ENCODE data around the gene SH2D3C. TPM values are rescaled to one million over a fixed set of nuclear protein-coding genes. Genes with fewer than 3 reads are reported as not detected.

The SH2D3C gene
- total RNA-seq, 4 donors from 2014 or later: 4.7 to 8.1 (median 5.2) TPM

GRCh38 chr9:127716412-127716811 is 62.1 kb downstream of the SH2D3C start:
- Histone ChIP-seq H3K27ac (peak overlapping the region; percentile 84 to 86 (median 84)), H3K9me3 (no peaks in the 10 kb centered on the region), H3K36me3 (no peaks in the 10 kb centered on the region), H3K4me1 (peaks cover 12 to 14% of the 10 kb centered on the region in 2 donors), H3K27me3 (no peaks in the 10 kb centered on the region), H3K4me3 (peak overlapping the region; percentile 74 to 85 (median 78))
- DNase-seq: no peak
- intact Hi-C loops (cut with DNase I; ENCODE audit: low total_unique reads) (loop anchor here (1.0 kb wide), 1 partner anchor 18 kb away; no protein-coding TSS in a partner anchor), in situ Hi-C loops (cut with MboI; ENCODE audit: low sequenced_read_pairs in 4 of 4) (no loop called here)
- TF ChIP-seq POLR2A (IDR thresholded peaks at IDR 0.05): no peak
- TF ChIP-seq, protein P1, sequence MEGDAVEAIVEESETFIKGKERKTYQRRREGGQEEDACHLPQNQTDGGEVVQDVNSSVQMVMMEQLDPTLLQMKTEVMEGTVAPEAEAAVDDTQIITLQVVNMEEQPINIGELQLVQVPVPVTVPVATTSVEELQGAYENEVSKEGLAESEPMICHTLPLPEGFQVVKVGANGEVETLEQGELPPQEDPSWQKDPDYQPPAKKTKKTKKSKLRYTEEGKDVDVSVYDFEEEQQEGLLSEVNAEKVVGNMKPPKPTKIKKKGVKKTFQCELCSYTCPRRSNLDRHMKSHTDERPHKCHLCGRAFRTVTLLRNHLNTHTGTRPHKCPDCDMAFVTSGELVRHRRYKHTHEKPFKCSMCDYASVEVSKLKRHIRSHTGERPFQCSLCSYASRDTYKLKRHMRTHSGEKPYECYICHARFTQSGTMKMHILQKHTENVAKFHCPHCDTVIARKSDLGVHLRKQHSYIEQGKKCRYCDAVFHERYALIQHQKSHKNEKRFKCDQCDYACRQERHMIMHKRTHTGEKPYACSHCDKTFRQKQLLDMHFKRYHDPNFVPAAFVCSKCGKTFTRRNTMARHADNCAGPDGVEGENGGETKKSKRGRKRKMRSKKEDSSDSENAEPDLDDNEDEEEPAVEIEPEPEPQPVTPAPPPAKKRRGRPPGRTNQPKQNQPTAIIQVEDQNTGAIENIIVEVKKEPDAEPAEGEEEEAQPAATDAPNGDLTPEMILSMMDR (IDR thresholded peaks at IDR 0.05 in 4 of 5, conservative IDR thresholded peaks at IDR 0.05 in 1 of 5): no peak
- no peak for ATAC-seq

DNA sequence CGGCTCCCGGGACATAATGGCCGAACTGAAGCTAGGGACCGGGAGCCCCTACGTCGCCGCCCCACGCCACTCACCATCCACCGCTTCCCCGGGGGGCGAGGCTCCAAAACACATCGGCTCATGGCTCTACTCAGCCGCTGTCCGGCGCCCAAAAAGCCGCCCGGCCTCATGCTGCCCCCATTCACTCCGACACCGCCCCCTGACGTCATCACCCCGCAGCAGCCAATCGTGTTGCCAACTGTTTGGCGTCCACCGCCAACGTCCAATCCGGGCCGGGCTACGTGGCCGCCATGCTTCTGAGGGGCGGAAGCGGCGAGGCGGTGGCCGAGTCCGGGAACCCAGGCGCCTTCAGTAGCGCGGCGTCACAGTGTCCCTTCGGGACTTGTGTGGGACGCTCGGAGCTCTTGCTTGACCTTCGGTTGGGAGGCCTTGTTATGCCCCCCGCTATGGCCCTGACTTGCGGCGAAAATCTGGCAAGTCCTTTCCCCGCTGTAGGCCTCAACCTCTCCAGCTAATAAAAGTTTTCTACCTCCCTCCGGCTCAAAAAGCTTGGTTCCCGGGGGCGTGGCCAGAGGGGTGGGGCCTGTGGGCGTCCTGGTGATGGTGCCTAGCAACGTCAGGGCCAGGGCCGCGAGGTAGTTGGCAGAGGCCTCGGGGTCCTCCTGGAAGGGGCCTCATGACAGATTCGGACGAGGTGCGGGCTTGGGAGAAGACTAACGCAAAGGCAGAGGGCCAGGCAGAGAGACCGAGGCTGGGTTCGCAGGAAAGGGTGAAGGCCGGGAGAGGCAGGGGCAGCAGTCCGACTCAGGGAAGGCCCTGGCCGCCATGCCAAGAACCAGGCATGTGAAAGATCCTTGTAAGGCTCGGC is 62.8 kb downstream of the SH2D3C start, which contains the start of the genes PTRH1 and TTC16:
TSS of gene PTRH1 (minus strand) at position 194 of the 868 bp plus-strand sequence. CDS start at position 170, 24 bp downstream.
TSS of gene TTC16 (plus strand) at position 610 of the 868 bp plus-strand sequence. CDS start at position 677, 67 bp downstream.
- peak; percentile 95 to 96 for DNase-seq
- H3K4me1 ChIP-seq: peaks cover 12 to 14% of the 10 kb centered on the region in 2 donors
- intact Hi-C loops (cut with DNase I; ENCODE audit: low total_unique reads) (loop anchor here (1.0 to 2.0 kb wide), 3 partner anchors 15 to 33 kb away; no protein-coding TSS in a partner anchor), in situ Hi-C loops (cut with MboI; ENCODE audit: low sequenced_read_pairs in 4 of 4) (no loop called here)
- H3K4me3 ChIP-seq: peak within 1 kb of the TSS; percentile 74 to 85 (median 78)
- TF ChIP-seq POLR2A (IDR thresholded peaks at IDR 0.05): peak; percentile 71 to 78
- TF ChIP-seq, protein P1 (IDR thresholded peaks at IDR 0.05 in 4 of 5, conservative IDR thresholded peaks at IDR 0.05 in 1 of 5): no peak
- H3K27me3 ChIP-seq: no peaks in the 10 kb centered on the region
- ATAC-seq: peak; percentile 94 to 96
- no peaks in the 10 kb centered on the region for H3K9me3 ChIP-seq
- no peaks in the 10 kb centered on the region for H3K36me3 ChIP-seq
- H3K27ac ChIP-seq: peak within 1 kb of the TSS; percentile 84 to 86 (median 84)

DNA sequence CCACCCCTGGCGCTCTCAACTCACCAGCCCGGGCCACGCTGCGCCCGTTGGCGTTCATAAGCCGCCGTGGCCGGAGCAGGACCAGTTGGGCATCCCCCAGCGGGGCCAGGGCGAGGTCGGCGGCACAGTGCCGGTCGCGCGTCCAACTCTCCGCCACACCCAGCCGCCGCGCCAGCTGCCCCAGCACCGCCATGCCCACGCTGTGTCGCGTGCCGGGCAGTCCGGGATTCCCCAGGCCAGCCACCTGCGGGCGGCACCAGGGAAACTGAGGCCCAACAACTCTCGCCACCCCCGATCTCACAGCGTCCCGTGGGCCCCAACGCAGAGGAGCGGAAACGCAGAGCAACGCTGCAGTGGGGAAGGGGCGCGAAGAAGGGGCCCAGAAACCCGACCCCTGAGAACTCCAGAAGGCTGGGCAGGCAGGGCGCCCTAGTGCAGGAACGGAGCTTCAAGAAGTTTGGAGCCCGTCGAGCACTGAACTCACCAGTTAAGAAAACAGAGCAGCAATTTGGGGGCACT is 63.5 kb downstream of the SH2D3C start:
- Histone ChIP-seq H3K36me3 (no peaks in the 10 kb centered on the region), H3K9me3 (no peaks in the 10 kb centered on the region), H3K27me3 (no peaks in the 10 kb centered on the region), H3K27ac (peak overlapping the region; percentile 84 to 86 (median 84)), H3K4me3 (peak overlapping the region; percentile 74 to 85 (median 78)), H3K4me1 (peaks cover 12 to 14% of the 10 kb centered on the region in 2 donors)
- in situ Hi-C loops (cut with MboI; ENCODE audit: low sequenced_read_pairs in 4 of 4) (no loop called here), intact Hi-C loops (cut with DNase I; ENCODE audit: low total_unique reads) (loop anchor here (1.0 to 5.0 kb wide), 3 partner anchors 15 to 103 kb away; partner anchors contain the start of gene STXBP1)
- DNase-seq (peak in 1 of 2 donors; percentile 33), ATAC-seq (peak; percentile 21 to 26)
- TF ChIP-seq POLR2A (IDR thresholded peaks at IDR 0.05): no peak
- TF ChIP-seq, protein P1 (IDR thresholded peaks at IDR 0.05 in 4 of 5, conservative IDR thresholded peaks at IDR 0.05 in 1 of 5): no peak

- Histone ChIP-seq H3K4me3 (peak overlapping the region; percentile 74 to 85 (median 78)), H3K9me3 (no peaks in the 10 kb centered on the region), H3K27ac (no peak overlapping the region), H3K4me1 (peaks cover 12 to 14% of the 10 kb centered on the region in 2 donors), H3K36me3 (no peaks in the 10 kb centered on the region), H3K27me3 (no peaks in the 10 kb centered on the region)
- in situ Hi-C loops (cut with MboI; ENCODE audit: low sequenced_read_pairs in 4 of 4) (no loop called here), intact Hi-C loops (cut with DNase I; ENCODE audit: low total_unique reads) (loop anchor here (2.0 to 5.0 kb wide), 2 partner anchors 31 to 102 kb away; partner anchors contain the start of gene STXBP1)
- no peak for DNase-seq
- TF ChIP-seq, protein P1 (IDR thresholded peaks at IDR 0.05 in 4 of 5, conservative IDR thresholded peaks at IDR 0.05 in 1 of 5): no peak
- TF ChIP-seq POLR2A (IDR thresholded peaks at IDR 0.05): no peak
- ATAC-seq: no peak
These were observed 64.3 kb downstream of the SH2D3C start for GRCh38 chr9:127714020-127714750.

Data from gastrocnemius medialis (tissue), 4 donors.